ENCODE data around the gene AFP. TPM values are rescaled to one million over a fixed set of nuclear protein-coding genes. Genes with fewer than 3 reads are reported as not detected.

The AFP gene
- total and polyA plus RNA-seq, 9 donors = 0.13 to 59.8 (median 0.65) TPM

GRCh38 chr4:73458184-73459047, 22.4 kb downstream of the AFP start:
- Histone ChIP-seq H3K36me3 (ENCODE audit: control insufficient read depth, insufficient read depth, low read length) (no peaks in the 10 kb centered on the region), H3K9me3 (replicated peaks; ENCODE audit: control insufficient read depth, low read depth, low read length) (no peaks in the 10 kb centered on the region), H3K27ac (ENCODE audit: low read length) (no peak overlapping the region), H3K4me1 (ENCODE audit: control insufficient read depth, insufficient read depth, low read length) (no peaks in the 10 kb centered on the region), H3K27me3 (ENCODE audit: control insufficient read depth, insufficient read depth, low read length) (no peaks in the 10 kb centered on the region), H3K4me3 (ENCODE audit: low read length) (no peak overlapping the region)
- DNase-seq = no peak
- 65% methylated on average over 2 of the region's 4 CpGs for WGBS (ENCODE audit: insufficient coverage)

- no peak for DNase-seq
- H3K36me3 ChIP-seq (ENCODE audit: control insufficient read depth, insufficient read depth, low read length) = no peaks in the 10 kb centered on the region
- no peak overlapping the region for H3K4me3 ChIP-seq (ENCODE audit: low read length)
- H3K9me3 ChIP-seq (replicated peaks; ENCODE audit: control insufficient read depth, low read depth, low read length) = no peaks in the 10 kb centered on the region
- H3K4me1 ChIP-seq (ENCODE audit: control insufficient read depth, insufficient read depth, low read length) = no peaks in the 10 kb centered on the region
- no peaks in the 10 kb centered on the region for H3K27me3 ChIP-seq (ENCODE audit: control insufficient read depth, insufficient read depth, low read length)
- no CpG with 5 or more reads among the region's 3 CpGs for WGBS (ENCODE audit: insufficient coverage)
- no peak overlapping the region for H3K27ac ChIP-seq (ENCODE audit: low read length)
Observed at GRCh38 chr4:73459048-73459421, 23.0 kb downstream of the AFP start.

GRCh38 chr4:73460913-73461522, 25.0 kb downstream of the AFP start:
- DNase-seq = no peak
- H3K9me3 ChIP-seq (replicated peaks; ENCODE audit: control insufficient read depth, low read depth, low read length) = no peaks in the 10 kb centered on the region
- no peaks in the 10 kb centered on the region for H3K4me1 ChIP-seq (ENCODE audit: control insufficient read depth, insufficient read depth, low read length)
- H3K27ac ChIP-seq (ENCODE audit: low read length) = no peak overlapping the region
- 86% methylated on average over 1 of the region's 4 CpGs for WGBS (ENCODE audit: insufficient coverage)
- H3K36me3 ChIP-seq (ENCODE audit: control insufficient read depth, insufficient read depth, low read length) = no peaks in the 10 kb centered on the region
- no peak overlapping the region for H3K4me3 ChIP-seq (ENCODE audit: low read length)
- H3K27me3 ChIP-seq (ENCODE audit: control insufficient read depth, insufficient read depth, low read length) = no peaks in the 10 kb centered on the region

GRCh38 chr4:73468170-73468569, 32.1 kb downstream of the AFP start:
- H3K27me3 ChIP-seq (ENCODE audit: control insufficient read depth, insufficient read depth, low read length) = no peaks in the 10 kb centered on the region
- no peak overlapping the region for H3K4me3 ChIP-seq (ENCODE audit: low read length)
- H3K9me3 ChIP-seq (replicated peaks; ENCODE audit: control insufficient read depth, low read depth, low read length) = no peaks in the 10 kb centered on the region
- H3K27ac ChIP-seq (ENCODE audit: low read length) = no peak overlapping the region
- DNase-seq = no peak
- WGBS (ENCODE audit: insufficient coverage) = no CpG with 5 or more reads among the region's 3 CpGs
- H3K4me1 ChIP-seq (ENCODE audit: control insufficient read depth, insufficient read depth, low read length) = no peaks in the 10 kb centered on the region
- no peaks in the 10 kb centered on the region for H3K36me3 ChIP-seq (ENCODE audit: control insufficient read depth, insufficient read depth, low read length)

GRCh38 chr4:73470728-73471127, 34.7 kb downstream of the AFP start:
- Histone ChIP-seq H3K27me3 (ENCODE audit: control insufficient read depth, insufficient read depth, low read length) (no peaks in the 10 kb centered on the region), H3K4me3 (ENCODE audit: low read length) (no peak overlapping the region), H3K9me3 (replicated peaks; ENCODE audit: control insufficient read depth, low read depth, low read length) (peaks cover 2% of the 10 kb centered on the region), H3K36me3 (ENCODE audit: control insufficient read depth, insufficient read depth, low read length) (no peaks in the 10 kb centered on the region), H3K27ac (ENCODE audit: low read length) (no peak overlapping the region), H3K4me1 (ENCODE audit: control insufficient read depth, insufficient read depth, low read length) (no peaks in the 10 kb centered on the region)
- DNase-seq = no peak
- no CpG with 5 or more reads among the region's 1 CpG for WGBS (ENCODE audit: insufficient coverage)

- DNase-seq = no peak
- peaks cover 4% of the 10 kb centered on the region for H3K9me3 ChIP-seq (replicated peaks; ENCODE audit: control insufficient read depth, low read depth, low read length)
- 79% methylated on average over 10 of the region's 11 CpGs for WGBS (ENCODE audit: insufficient coverage)
- no peaks in the 10 kb centered on the region for H3K36me3 ChIP-seq (ENCODE audit: control insufficient read depth, insufficient read depth, low read length)
- no peak overlapping the region for H3K4me3 ChIP-seq (ENCODE audit: low read length)
- no peak overlapping the region for H3K27ac ChIP-seq (ENCODE audit: low read length)
- H3K4me1 ChIP-seq (ENCODE audit: control insufficient read depth, insufficient read depth, low read length) = no peaks in the 10 kb centered on the region
- no peaks in the 10 kb centered on the region for H3K27me3 ChIP-seq (ENCODE audit: control insufficient read depth, insufficient read depth, low read length)
Observed at GRCh38 chr4:73477176-73477575, 41.2 kb downstream of the AFP start.

GRCh38 chr4:73479323-73479722, 43.3 kb downstream of the AFP start:
- H3K4me3 ChIP-seq (ENCODE audit: low read length) = no peak overlapping the region
- no peak for DNase-seq
- no peaks in the 10 kb centered on the region for H3K27me3 ChIP-seq (ENCODE audit: control insufficient read depth, insufficient read depth, low read length)
- H3K36me3 ChIP-seq (ENCODE audit: control insufficient read depth, insufficient read depth, low read length) = no peaks in the 10 kb centered on the region
- H3K4me1 ChIP-seq (ENCODE audit: control insufficient read depth, insufficient read depth, low read length) = no peaks in the 10 kb centered on the region
- no CpG with 5 or more reads among the region's 1 CpG for WGBS (ENCODE audit: insufficient coverage)
- H3K27ac ChIP-seq (ENCODE audit: low read length) = no peak overlapping the region
- peaks cover 4% of the 10 kb centered on the region for H3K9me3 ChIP-seq (replicated peaks; ENCODE audit: control insufficient read depth, low read depth, low read length)

GRCh38 chr4:73481358-73481757, 45.3 kb downstream of the AFP start, which contains the start of gene AFM:
TSS of gene AFM (plus strand) at chr4:73481745. CDS start at chr4:73481776, 31 bp downstream.
- Histone ChIP-seq H3K27ac (ENCODE audit: low read length) (no peak within 1 kb of the TSS), H3K27me3 (ENCODE audit: control insufficient read depth, insufficient read depth, low read length) (no peaks in the 10 kb centered on the region), H3K4me1 (ENCODE audit: control insufficient read depth, insufficient read depth, low read length) (no peaks in the 10 kb centered on the region), H3K36me3 (ENCODE audit: control insufficient read depth, insufficient read depth, low read length) (no peaks in the 10 kb centered on the region), H3K4me3 (ENCODE audit: low read length) (no peak within 1 kb of the TSS), H3K9me3 (replicated peaks; ENCODE audit: control insufficient read depth, low read depth, low read length) (peaks cover 2% of the 10 kb centered on the region)
- no CpG with 5 or more reads among the region's 2 CpGs for WGBS (ENCODE audit: insufficient coverage)
- no peak for DNase-seq

- Histone ChIP-seq H3K27me3 (ENCODE audit: control insufficient read depth, insufficient read depth, low read length) (no peaks in the 10 kb centered on the region), H3K4me1 (ENCODE audit: control insufficient read depth, insufficient read depth, low read length) (no peaks in the 10 kb centered on the region), H3K36me3 (ENCODE audit: control insufficient read depth, insufficient read depth, low read length) (no peaks in the 10 kb centered on the region), H3K9me3 (replicated peaks; ENCODE audit: control insufficient read depth, low read depth, low read length) (no peaks in the 10 kb centered on the region), H3K4me3 (ENCODE audit: low read length) (no peak overlapping the region), H3K27ac (ENCODE audit: low read length) (no peak overlapping the region)
- DNase-seq = no peak
Observed at GRCh38 chr4:73485085-73485484, 49.1 kb downstream of the AFP start.

GRCh38 chr4:73485596-73485995, 49.6 kb downstream of the AFP start:
- H3K27ac ChIP-seq (ENCODE audit: low read length) = no peak overlapping the region
- no peak overlapping the region for H3K4me3 ChIP-seq (ENCODE audit: low read length)
- no peaks in the 10 kb centered on the region for H3K36me3 ChIP-seq (ENCODE audit: control insufficient read depth, insufficient read depth, low read length)
- H3K9me3 ChIP-seq (replicated peaks; ENCODE audit: control insufficient read depth, low read depth, low read length) = no peaks in the 10 kb centered on the region
- no peak for DNase-seq
- no peaks in the 10 kb centered on the region for H3K27me3 ChIP-seq (ENCODE audit: control insufficient read depth, insufficient read depth, low read length)
- H3K4me1 ChIP-seq (ENCODE audit: control insufficient read depth, insufficient read depth, low read length) = no peaks in the 10 kb centered on the region
